KBM-7 (cell line): Measurements from ENCODE around the gene PRSS3.
"Not testable (repeated sequence)": the region's sequence is repeated elsewhere in the genome, so short reads cannot be mapped to it uniquely, and the experiment has no call there.

Source experiments
- DNase-seq: peaks from one replicate; pipeline ENCODE4 v3.0.0-alpha.2; 2015
- in situ Hi-C: fragments of 300-500 bp; cut with MboI; formaldehyde crosslinking; loops from 2 replicates; pipeline ENCODE4 v1.14.3; 2020; ENCODE audit warnings: low sequenced_read_pairs, low pct_unique_long_range_greater_than_20kb, mixed read lengths

PRSS3 gene

DNA sequence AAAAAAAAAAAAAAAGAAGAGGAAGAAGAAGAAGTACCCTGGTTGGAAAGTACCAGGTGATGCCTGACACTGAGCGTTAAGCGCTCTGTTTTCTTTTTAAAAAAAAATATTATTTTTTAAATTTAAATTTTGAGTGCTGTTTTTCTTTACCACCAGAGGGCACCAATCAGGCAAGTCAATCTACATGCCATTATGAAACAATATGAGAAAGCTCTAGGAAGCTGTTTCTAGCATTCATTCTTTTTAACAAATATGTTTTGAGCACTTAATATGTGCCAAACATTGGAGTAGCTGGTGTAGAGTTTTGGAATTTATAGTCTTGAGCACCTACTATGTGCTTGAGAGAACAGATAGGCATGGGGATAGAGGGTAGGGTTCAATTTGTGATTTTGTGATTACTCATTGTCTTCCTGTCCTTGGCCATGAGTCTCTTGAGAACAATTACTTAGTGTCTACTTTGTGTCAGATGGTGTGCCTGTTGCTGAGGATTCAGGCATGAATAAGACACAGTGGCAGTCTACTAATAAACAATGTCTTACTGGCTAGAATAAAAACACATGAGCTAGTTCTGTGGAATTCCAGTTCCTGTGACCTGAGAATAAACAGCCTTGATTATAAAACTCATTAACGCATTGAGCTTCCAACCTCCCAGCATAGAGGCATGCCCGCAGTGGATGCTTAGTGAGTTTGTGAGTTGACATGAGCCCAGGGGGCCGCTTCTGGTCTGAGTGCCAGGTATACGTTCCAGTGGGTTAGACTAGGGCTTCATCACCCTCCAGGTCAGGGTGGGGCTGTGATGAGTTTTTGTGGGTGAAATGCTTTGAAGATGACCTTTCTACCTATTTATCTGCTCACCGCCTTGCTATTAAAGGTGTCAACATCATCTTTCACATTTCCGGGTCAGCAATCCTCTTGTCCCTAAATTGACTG, 18.6 kb downstream of the PRSS3 start:
- in situ Hi-C loops = no loop called here
- peak; percentile 72 for DNase-seq

DNA sequence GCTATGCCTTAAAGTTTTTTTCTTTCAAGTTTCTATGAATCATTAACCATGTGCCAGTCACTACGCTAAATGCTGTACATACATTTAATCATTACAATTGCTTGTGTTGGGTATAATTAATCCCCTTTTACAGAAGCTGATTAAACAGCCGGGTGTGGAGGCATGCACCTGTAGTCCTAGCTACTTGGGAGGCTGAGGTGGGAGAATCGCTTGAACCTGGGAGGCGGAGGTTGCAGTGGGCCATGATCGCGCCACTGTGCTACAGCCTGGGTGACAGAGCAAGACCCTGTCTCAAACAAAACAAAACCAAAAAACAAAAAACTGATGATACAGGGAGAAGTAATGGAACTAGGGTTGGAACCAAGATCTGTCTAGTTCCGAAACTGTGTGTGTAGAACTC, 20.4 kb downstream of the PRSS3 start:
- DNase-seq = no peak
- in situ Hi-C loops = no loop called here

DNA sequence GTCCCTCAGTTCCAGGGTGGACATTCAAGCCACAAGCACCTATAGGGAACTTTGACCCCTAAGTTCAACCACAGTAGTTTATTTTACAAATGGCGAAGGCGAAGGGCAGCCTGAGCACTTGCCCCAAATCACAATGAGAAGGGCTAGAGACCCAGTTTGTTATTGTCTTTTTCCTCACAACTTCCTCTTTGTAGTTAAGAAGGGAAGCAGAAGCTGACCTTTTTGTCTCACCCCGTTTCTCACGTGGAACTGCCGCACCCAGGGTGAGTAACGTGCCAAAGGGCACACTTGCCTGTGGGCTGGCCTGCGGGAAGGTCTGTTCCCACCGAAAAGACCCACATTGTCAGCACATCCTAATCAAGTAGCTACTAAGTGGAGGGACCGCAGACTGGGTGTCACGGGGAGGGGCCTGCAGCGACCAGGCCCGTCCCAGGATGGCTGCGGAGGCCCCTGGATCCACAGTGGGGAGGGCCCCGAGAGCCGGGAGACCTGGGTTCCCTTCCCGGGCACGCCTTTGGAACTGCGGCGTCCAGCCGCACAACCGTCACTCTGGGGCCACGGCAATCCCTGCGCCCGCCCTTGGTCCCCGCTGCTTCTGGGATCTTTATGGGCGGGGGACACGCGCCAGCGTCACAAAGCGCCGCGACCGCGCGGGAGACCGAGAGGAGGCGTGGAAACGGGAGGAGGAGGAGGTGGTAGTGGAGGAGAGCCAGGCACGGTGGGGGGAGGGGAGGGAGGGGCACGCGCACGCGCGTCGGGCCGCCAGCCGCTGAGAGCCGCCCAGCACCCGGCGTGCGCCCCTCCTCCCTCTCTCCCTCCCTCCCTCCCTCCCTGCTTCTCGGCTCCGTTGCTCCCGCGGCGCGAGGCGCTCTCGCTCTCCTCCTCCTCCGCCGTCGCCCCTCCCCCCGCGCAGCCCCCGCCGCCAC, 21.2 kb downstream of the PRSS3 start, which contains the start of gene UBE2R2:
UBE2R2 (plus strand) TSS at position 834 of the 926 bp plus-strand sequence. CDS start 598 bp downstream, outside the sequence.
- peak; percentile 93 for DNase-seq

DNA sequence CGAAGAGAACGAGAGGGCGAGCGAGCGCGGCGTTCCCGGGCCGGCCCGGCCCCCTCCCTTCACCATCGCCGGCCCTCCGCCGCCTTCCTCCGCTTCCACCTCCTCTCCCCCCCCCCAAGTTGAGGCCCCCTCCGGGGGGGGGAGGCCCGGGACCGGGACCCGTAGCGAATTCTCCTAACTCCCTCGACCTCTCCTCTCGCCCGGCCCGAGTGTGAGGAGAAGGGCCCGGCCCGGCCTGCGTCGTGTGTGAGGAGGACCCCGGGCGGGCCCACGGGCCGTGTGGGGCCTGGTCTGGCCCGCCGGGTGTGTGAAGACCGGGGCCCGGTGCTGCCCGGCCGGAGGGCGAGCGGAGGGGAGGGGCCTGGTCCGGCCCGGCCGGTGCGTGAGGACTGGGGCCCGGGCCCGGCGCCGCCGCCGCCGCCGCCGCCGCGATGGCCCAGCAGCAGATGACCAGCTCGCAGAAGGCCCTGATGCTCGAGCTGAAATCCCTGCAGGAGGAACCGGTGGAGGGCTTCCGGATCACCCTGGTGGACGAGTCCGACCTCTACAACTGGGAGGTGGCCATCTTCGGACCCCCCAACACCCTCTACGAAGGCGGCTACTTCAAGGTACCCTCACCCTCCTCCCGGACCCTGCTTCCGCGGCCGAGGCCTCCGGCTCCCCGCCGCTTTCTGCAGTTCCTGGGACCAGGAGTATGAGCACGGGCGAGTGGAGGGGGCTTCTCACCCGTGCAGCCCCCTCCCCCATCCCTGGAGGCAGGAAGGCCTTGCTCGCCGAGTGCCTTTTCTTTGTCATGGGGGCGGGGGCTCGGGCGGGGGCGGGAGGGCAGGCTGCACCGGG, 22.2 kb downstream of the PRSS3 start:
- in situ Hi-C loops = no loop called here
- DNase-seq = peak; percentile 70

More for the DNA sequence above, 21.2 kb downstream of the PRSS3 start, which contains the start of gene UBE2R2:
- in situ Hi-C loops = no loop called here

GRCh38 chr9:33818167-33818846, 22.9 kb downstream of the PRSS3 start:
- peak; percentile 47 for DNase-seq
- in situ Hi-C loops = no loop called here

GRCh38 chr9:33818847-33819500, 23.6 kb downstream of the PRSS3 start:
- DNase-seq = no peak
- in situ Hi-C loops = no loop called here

DNA sequence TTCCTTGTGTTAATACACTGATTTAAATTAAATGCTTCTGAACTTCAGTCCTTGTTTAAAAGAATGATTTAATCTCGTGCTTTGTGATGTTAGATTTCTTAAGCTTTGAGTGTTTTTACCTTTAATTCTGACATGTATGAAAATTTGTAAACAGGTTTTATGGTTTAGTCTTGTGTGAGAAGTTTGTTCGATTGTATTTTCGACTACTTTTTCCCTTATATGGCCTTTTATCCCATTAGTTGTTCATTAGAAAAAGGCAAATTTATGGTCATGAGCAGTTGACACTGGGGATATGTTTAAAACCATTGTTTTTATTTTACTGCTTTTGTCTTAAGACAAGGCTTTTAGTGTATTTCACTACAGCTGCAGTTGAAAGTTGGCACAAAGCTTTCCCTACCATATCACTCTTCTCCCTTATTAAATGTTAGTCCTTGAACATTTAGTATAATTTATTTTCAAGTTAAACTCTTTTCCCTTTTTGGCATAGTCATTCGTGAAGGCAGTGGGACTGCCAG, 24.9 kb downstream of the PRSS3 start:
- DNase-seq = no peak
- in situ Hi-C loops = no loop called here

DNA sequence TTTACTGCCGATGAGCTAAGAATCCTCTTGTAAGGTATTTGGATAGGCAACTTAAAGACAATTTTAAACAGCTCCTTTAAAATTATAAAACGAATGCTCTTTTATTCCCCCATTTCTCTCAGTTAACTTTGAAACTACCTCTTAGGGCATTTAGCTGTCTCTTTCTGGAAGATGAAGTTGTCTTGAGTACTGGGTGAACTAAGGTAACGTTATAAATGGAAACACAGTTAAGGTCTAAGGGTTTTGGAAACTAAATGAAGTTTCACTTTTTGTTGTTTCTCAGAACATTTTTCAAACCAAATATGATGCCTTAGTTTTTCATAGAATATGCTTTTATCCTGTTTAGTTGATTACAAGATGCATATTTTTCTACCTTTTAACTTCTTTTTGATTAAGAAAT, 28.4 kb downstream of the PRSS3 start:
- in situ Hi-C loops = no loop called here

GRCh38 chr9:33827285-33827684, 31.9 kb downstream of the PRSS3 start:
- in situ Hi-C loops, DNase-seq: not testable (repeated sequence)

More for the DNA sequence above, 28.4 kb downstream of the PRSS3 start:
- no peak for DNase-seq

GRCh38 chr9:33829641-33830230, 34.4 kb downstream of the PRSS3 start:
- in situ Hi-C loops, DNase-seq: not testable (repeated sequence)

DNA sequence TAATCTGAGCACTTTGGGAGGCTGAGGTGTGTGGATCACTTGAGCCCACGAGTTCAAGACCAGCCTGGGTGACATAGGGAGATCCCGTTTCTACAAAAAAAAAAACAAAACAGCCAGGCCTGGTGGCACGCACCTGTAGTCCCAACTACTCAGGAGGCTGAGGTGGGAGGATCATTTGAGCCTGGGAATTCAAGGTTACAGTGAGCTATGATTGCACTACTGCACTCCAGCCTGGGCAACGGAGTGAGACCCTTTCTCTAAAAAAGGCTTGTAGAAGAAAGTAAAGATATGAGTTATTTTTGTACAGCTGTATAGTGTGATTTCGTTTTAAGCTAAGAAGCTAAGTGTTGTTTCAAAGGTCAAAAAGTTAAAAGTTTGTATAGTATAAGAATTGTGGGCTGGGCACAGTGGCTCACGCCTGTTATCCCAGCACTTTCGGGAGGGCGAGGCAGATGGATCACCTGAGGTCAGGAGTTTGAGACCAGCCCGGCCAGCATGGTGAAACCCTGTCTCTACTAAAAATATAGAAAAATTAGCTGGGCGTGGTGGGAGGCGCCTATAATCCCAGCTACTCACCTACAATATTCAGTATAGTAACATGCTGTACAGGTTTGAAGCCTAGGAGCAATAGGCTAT, 40.4 kb downstream of the PRSS3 start:
- in situ Hi-C loops = no loop called here
- DNase-seq = no peak

GRCh38 chr9:33836261-33836660, 40.9 kb downstream of the PRSS3 start:
- in situ Hi-C loops = not testable (repeated sequence)
- peak; percentile 57 for DNase-seq

GRCh38 chr9:33837138-33837537, 41.8 kb downstream of the PRSS3 start:
- DNase-seq = no peak
- in situ Hi-C loops = no loop called here

- in situ Hi-C loops = no loop called here
- no peak for DNase-seq
Observed at GRCh38 chr9:33840381-33840780, 45.0 kb downstream of the PRSS3 start.

DNA sequence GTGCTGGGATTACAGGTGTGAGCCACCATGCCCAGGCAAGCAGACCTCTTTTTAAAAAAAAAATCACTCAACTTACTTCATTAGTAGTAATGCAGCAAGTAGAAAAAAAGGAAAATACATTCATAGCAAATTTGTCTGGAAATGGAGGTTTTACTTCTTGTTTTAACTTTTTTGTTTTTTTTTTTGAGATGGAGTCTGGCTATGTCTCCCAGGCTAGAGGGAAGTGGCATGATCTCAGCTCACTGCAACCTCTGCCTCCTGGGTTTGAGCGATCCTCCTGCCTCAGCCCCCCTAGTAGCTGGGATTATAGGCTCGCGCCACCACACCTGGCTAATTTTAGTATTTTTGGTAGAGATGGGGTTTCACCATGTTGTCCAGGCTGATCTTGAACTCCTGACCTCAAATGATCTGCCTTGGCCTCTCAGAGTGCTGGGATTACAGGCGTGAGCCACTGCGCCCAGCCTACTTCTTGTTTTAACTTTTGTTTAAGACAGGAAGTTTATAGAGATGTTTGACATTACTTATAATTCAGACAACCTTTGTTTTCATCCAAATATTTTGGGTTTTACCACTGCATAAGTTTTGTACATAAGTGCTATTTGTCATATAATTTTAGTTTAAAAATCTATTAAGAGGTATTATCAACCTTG, 48.1 kb downstream of the PRSS3 start:
- in situ Hi-C loops = no loop called here
- DNase-seq = peak; percentile 21

- in situ Hi-C loops = no loop called here
- DNase-seq = no peak
Observed at GRCh38 chr9:33846231-33846630, 50.9 kb downstream of the PRSS3 start.
